Measurements from ENCODE around the gene LAMA2.

DNA sequence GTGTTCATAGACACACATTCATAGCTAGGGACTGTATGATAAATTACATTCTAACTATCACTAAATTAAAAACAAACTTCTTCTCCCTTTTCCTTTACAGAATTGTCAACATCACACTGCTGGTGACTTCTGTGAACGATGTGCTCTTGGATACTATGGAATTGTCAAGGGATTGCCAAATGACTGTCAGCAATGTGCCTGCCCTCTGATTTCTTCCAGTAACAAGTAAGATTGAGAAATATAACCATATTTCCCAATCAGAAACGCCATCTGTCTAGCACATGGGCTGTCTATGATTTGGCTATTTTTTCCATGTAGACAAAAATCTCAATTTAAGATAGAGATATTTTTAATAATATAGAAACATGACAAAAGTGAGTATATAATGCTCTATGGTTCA lies 459.3 kb downstream of the LAMA2 start:
- no peak for TF ChIP-seq EP300 (IDR thresholded peaks at IDR 0.05; ENCODE audit: borderline replicate concordance)
- TF ChIP-seq, protein P1, sequence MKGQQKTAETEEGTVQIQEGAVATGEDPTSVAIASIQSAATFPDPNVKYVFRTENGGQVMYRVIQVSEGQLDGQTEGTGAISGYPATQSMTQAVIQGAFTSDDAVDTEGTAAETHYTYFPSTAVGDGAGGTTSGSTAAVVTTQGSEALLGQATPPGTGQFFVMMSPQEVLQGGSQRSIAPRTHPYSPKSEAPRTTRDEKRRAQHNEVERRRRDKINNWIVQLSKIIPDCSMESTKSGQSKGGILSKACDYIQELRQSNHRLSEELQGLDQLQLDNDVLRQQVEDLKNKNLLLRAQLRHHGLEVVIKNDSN (IDR thresholded peaks at IDR 0.05): no peak
- no peak for TF ChIP-seq YY1 (IDR thresholded peaks at IDR 0.05; ENCODE audit: low read depth)
- TF ChIP-seq, protein P2, sequence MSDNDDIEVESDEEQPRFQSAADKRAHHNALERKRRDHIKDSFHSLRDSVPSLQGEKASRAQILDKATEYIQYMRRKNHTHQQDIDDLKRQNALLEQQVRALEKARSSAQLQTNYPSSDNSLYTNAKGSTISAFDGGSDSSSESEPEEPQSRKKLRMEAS (IDR thresholded peaks at IDR 0.05): no peak
- no peak for TF ChIP-seq FOXM1 (IDR thresholded peaks at IDR 0.05; ENCODE audit: borderline replicate concordance, low read depth)
